Heart left ventricle (tissue), 16 donors: ENCODE results near the gene IRS2. TPM values are rescaled to one million over a fixed set of nuclear protein-coding genes. Genes with fewer than 3 reads are reported as not detected.

Source experiments
- ATAC-seq, 4 donors: fragments of 200-7000 bp; cut with Tn5 transposase; one replicate each; pipeline ENCODE4 v1.9.1; 2020 to 2022; ENCODE audit warnings: moderate library complexity in 4 of 4, mild to moderate bottlenecking in 3 of 4, moderate number of reproducible peaks in 1 of 4
- DNase-seq, 5 donors: peaks; one replicate each; pipeline ENCODE4 v3.0.0-alpha.2; 2020
- H3K27ac ChIP-seq, 12 donors: fragments of 200-600 bp; sonication (generic) in 4 of 12; one replicate each; pipeline versions ENCODE4 v1.5.0 to v1.8.0; 2016 to 2022; ENCODE audit warnings: mild to moderate bottlenecking in 2 of 12
- H3K27me3 ChIP-seq, 9 donors: fragments of 200-600 bp; sonication (generic) in 2 of 9; one replicate each; pipeline versions ENCODE4 v1.5.1 to v1.8.0; 2016 to 2022; ENCODE audit warnings: mild to moderate bottlenecking in 3 of 9
- H3K36me3 ChIP-seq, 9 donors: fragments of 200-600 bp; sonication (generic) in 2 of 9; one replicate each; pipeline versions ENCODE4 v1.5.0 to v1.8.0; 2018 to 2022; ENCODE audit warnings: mild to moderate bottlenecking in 2 of 9
- H3K4me1 ChIP-seq, 12 donors: fragments of 200-600 bp; sonication (generic) in 4 of 12; one replicate each; pipeline versions ENCODE4 v1.5.0 to v1.8.0; 2016 to 2022; ENCODE audit warnings: mild to moderate bottlenecking in 3 of 12
- H3K4me3 ChIP-seq, 12 donors: fragments of 200-600 bp; sonication (generic) in 4 of 12; one replicate each; pipeline versions ENCODE4 v1.5.0 to v1.8.0; 2017 to 2022; ENCODE audit warnings: mild to moderate bottlenecking in 9 of 12, moderate library complexity in 4 of 12
- H3K9me3 ChIP-seq, 12 donors: fragments of 200-600 bp; sonication (generic) in 4 of 12; one replicate each; pipeline versions ENCODE4 v1.5.0 to v1.8.0; 2016 to 2022; ENCODE audit warnings: mild to moderate bottlenecking in 1 of 12
- POLR2A ChIP-seq, 2 donors: fragments of 450-650 bp; IDR thresholded peaks; one replicate each; pipeline ENCODE4 v1.6.1; 2017; ENCODE audit warnings: antibody characterized with exemption in 2 of 2, mild to moderate bottlenecking in 2 of 2, moderate library complexity in 2 of 2
- WGBS, 4 donors: extraction: QIAGEN DNeasy Blood & Tissue Kit in 2 of 4; methylation state at CpG; one replicate each; pipeline versions ENCODE4 v1.1.5 to v1.1.7; 2013 to 2018; 5-methylcytosine and 5-hydroxymethylcytosine counted together
- intact Hi-C, 10 donors: fragments of 100-400 bp; cut with DNase I; formaldehyde crosslinking; loops; one replicate each; pipeline versions ENCODE4 v1.11.1 to v1.14.2; 2022
- polyA plus RNA-seq, 2 donors: library from polyadenylated mRNA; stranded (reverse); fragments of 200-250 nt; gene quantifications; one replicate each; pipeline ENCODE4 v1.2.3, GENCODE V29; 2013
- total RNA-seq, 9 donors: library from RNA; depleted of rRNA in 2 of 9; stranded (reverse); fragments of >200 nt in 2 of 9; fragmentation: NEBNext Ultra II Directional in 3 of 9; extraction: Animal tissue kit (Norgen Biotek cat#: 25700) in 3 of 9; gene quantifications; one replicate each; pipeline versions ENCODE4 v1.1.0 to v1.2.4, GENCODE V29; 2016 to 2023
- TF ChIP-seq, protein P1 (sequence below), 12 donors: fragments of 200-600 bp; sonication (generic) in 4 of 12; IDR thresholded peaks; one replicate each; pipeline versions ENCODE4 v1.5.0 to v1.8.0; 2018 to 2022; ENCODE audit warnings: antibody characterized with exemption in 12 of 12, mild to moderate bottlenecking in 5 of 12
- donor health status: ischemic (EF 13 %, LVEDD 7.1; RV severe dilation, severe dysfunction).
- donor health status: healthy with polysubstance abuse.
- donor health status: DM: no; HTN: yes; CAD: no.
- donor health status: DM: no; HTN: no; CAD: no.
- donor health status: ischemic (EF 25% LVEDD 6.9; RV normal size, moderate dysfunction).
- donor health status: ischemic (EF 25% LVEDD 5.7; RV mildly dilated, moderate dysfunction).
- donor health status: healthy.
- donor health status: DM: yes; HTN: yes; CAD: no.
- donor health status: ischemic (EF 35%, LVEDD 5.7; RV mildly dilated, moderate dysfunction).
- donor health status: nonischemic (EF 11% LVEDD 7.7; RV severe dilation, severe dysfunction).
- donor health status: DM: yes; HTN: yes; CAD: no.
- donor health status: PGD.
- donor health status: ischemic (EF 29% LVEDD 5.4; RV normal size, mild dysfunction).
- donor health status: nonischemic (EF 23%, LVEDD 6.1; RV moderate dilation, normal function).

The IRS2 gene
- total and polyA plus RNA-seq, 11 donors = 3.4 to 54.9 (median 14.4) TPM

DNA sequence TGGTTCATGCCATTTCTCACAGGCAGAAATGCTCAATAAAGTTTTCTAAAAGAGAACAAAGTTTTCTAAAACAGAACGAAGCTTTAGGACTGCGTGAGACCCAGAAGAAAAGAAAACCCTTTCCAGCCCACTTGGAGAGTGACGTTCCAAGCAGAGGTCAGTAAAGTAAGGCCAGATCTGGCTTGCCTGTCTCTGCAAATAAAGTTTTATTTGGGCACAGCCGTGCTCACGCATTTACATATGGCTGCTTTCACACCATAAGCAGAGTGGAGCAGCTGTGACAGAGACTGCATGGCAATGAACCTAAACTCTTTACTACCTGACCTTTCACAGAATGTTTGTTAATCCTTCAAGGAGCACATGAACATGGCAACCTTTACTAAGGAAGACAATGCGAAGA, 23.6 kb downstream of the IRS2 start:
- 90 to 93% (median 91%) methylated on average over 6 of the region's 6 CpGs for WGBS, 4 donors
- DNase-seq (no peak), ATAC-seq (no peak)
- TF ChIP-seq, protein P1, sequence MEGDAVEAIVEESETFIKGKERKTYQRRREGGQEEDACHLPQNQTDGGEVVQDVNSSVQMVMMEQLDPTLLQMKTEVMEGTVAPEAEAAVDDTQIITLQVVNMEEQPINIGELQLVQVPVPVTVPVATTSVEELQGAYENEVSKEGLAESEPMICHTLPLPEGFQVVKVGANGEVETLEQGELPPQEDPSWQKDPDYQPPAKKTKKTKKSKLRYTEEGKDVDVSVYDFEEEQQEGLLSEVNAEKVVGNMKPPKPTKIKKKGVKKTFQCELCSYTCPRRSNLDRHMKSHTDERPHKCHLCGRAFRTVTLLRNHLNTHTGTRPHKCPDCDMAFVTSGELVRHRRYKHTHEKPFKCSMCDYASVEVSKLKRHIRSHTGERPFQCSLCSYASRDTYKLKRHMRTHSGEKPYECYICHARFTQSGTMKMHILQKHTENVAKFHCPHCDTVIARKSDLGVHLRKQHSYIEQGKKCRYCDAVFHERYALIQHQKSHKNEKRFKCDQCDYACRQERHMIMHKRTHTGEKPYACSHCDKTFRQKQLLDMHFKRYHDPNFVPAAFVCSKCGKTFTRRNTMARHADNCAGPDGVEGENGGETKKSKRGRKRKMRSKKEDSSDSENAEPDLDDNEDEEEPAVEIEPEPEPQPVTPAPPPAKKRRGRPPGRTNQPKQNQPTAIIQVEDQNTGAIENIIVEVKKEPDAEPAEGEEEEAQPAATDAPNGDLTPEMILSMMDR (IDR thresholded peaks at IDR 0.05) = no peak
- no peak for TF ChIP-seq POLR2A (IDR thresholded peaks at IDR 0.05)
- H3K4me3 ChIP-seq = no peak overlapping the region
- H3K9me3 ChIP-seq = no peaks in the 10 kb centered on the region
- no peak overlapping the region for H3K27ac ChIP-seq
- intact Hi-C loops = no loop called here
- H3K4me1 ChIP-seq = peaks cover 0 to 38% (median 15%) of the 10 kb centered on the region in 12 donors
- H3K36me3 ChIP-seq = no peaks in the 10 kb centered on the region
- H3K27me3 ChIP-seq = no peaks in the 10 kb centered on the region

GRCh38 chr13:109761695-109762094, 24.7 kb downstream of the IRS2 start:
- no peaks in the 10 kb centered on the region for H3K36me3 ChIP-seq
- no peak for DNase-seq
- no peaks in the 10 kb centered on the region for H3K27me3 ChIP-seq
- ATAC-seq = no peak
- no peak overlapping the region for H3K4me3 ChIP-seq
- H3K4me1 ChIP-seq = peaks cover under 1 to 37% (median 13%) of the 10 kb centered on the region in 12 donors
- intact Hi-C loops = no loop called here
- H3K27ac ChIP-seq = no peak overlapping the region
- 45 to 94% (median 84%) methylated on average over 1 of the region's 1 CpG for WGBS, 4 donors
- TF ChIP-seq, protein P1 (IDR thresholded peaks at IDR 0.05) = no peak
- no peak for TF ChIP-seq POLR2A (IDR thresholded peaks at IDR 0.05)
- no peaks in the 10 kb centered on the region for H3K9me3 ChIP-seq

- Histone ChIP-seq H3K4me1 (peaks cover 0 to 42% (median 13%) of the 10 kb centered on the region in 12 donors), H3K27me3 (no peaks in the 10 kb centered on the region), H3K9me3 (no peaks in the 10 kb centered on the region), H3K36me3 (peaks cover 0 to 6% (median 1%) of the 10 kb centered on the region in 9 donors), H3K27ac (no peak overlapping the region), H3K4me3 (no peak overlapping the region)
- ATAC-seq (no peak), DNase-seq (no peak)
- TF ChIP-seq POLR2A (IDR thresholded peaks at IDR 0.05) = no peak
- TF ChIP-seq, protein P1 (IDR thresholded peaks at IDR 0.05) = no peak
- WGBS, 4 donors = 79 to 90% (median 84%) methylated on average over 8 of the region's 8 CpGs
- intact Hi-C loops = no loop called here
Measured at GRCh38 chr13:109760951-109761350, 25.4 kb downstream of the IRS2 start.

DNA sequence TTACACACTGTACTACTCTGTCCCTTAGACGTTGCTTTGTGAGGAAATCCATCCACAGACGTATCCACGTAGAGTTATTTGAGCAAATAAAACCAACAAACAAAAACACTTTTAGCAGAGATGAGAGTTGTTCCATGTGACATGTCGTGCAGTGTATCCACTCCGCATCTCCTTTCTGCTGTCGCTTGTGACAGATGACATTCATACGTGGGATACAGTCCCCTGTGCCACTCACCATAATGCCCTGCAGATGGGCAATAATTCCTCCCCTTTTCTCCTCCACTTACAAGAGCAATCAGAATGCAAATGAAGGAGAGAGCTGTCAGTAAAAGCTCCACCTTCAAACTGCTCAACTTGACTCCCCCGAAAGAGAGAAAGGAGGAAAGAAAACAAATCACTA, 26.0 kb downstream of the IRS2 start:
- H3K4me3 ChIP-seq = no peak overlapping the region
- ATAC-seq (no peak), DNase-seq (no peak)
- peaks cover 0 to 11% (median 7%) of the 10 kb centered on the region in 9 donors for H3K36me3 ChIP-seq
- no peak for TF ChIP-seq POLR2A (IDR thresholded peaks at IDR 0.05)
- TF ChIP-seq, protein P1 (IDR thresholded peaks at IDR 0.05) = no peak
- WGBS, 4 donors = 74 to 84% (median 82%) methylated on average over 8 of the region's 8 CpGs
- H3K27me3 ChIP-seq = no peaks in the 10 kb centered on the region
- H3K27ac ChIP-seq = no peak overlapping the region
- H3K4me1 ChIP-seq = peaks cover 0 to 42% (median 13%) of the 10 kb centered on the region in 12 donors
- intact Hi-C loops = no loop called here
- H3K9me3 ChIP-seq = no peaks in the 10 kb centered on the region
